ENCODE data around the gene CACTIN.
"Not testable (repeated sequence)": the region's sequence is repeated elsewhere in the genome, so short reads cannot be mapped to it uniquely, and the experiment has no call there.

Gene CACTIN

DNA sequence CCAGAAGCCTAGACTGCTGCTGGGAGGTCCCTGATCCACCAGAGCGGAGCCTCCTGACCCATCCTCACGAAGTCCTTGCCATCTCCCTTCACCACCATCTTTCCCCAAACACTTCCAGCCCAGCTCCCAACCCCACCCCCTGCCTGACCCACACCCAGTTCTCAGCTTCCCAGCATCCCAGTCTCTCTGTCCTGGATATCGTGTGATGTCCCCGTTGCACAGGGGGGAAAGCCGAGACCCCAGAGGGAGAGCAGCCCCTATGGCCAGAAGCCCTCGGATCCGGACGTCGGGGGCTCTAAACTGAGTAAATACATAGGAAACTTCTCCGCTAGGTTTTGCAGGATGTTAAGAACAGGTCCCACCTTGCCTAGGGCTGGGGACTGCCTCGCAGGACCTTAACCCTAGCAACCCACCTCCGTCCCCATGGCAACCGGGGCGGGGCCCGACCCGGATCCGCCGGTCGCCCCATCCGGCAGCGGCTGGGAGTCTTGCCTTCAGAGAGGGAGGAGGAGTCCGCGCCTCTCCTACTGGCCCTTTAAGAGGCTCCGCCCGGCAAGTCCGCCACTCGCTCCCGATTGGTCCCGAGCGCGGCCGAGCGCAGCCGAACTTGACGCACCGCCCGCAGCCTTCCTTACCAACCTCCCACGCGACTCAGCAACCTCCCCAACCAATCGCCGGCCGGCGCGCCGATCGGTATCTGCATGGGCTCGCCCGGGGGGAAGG is 54.3 kb downstream of the CACTIN start:
- peak; percentile 100 for DNase-seq
- Histone ChIP-seq H3K9ac (ENCODE audit: low read length) (peak overlapping the region; percentile 35; the same call in 1 of the 2 replicates), H3K4me3 (ENCODE audit: low read length) (peak overlapping the region; percentile 59), H3K9me3 (replicated peaks; ENCODE audit: insufficient read depth, low read length) (no peaks in the 10 kb centered on the region), H3K4me2 (ENCODE audit: low read depth, low read length) (peak overlapping the region; percentile 83), H2AFZ (ENCODE audit: low read length) (peak overlapping the region; percentile 81), H3F3A (ENCODE audit: insufficient read depth, low read length) (0 out of 2 replicates have a peak, but pooled peaks cover 9% of the 10 kb centered on the region), H3K36me3 (replicated peaks; ENCODE audit: insufficient read depth, low read length) (no peaks in the 10 kb centered on the region), H3K9me2 (replicated peaks; ENCODE audit: insufficient read depth, low read length) (no peaks in the 10 kb centered on the region), H3K4me1 (ENCODE audit: low read length) (0 out of 2 replicates have a peak, but pooled peaks cover 4% of the 10 kb centered on the region), H4K20me1 (ENCODE audit: insufficient read depth, low read length) (no peaks in the 10 kb centered on the region), H3K27ac (ENCODE audit: low read length) (no peak overlapping the region), H3K27me3 (replicated peaks; ENCODE audit: insufficient read depth, low read length) (peaks cover 17% of the 10 kb centered on the region), H3K79me2 (ENCODE audit: low read length) (peaks cover 6% of the 10 kb centered on the region)
- TF ChIP-seq EZH2 (optimal IDR thresholded peaks at IDR 0.05; ENCODE audit: low read depth, low read length) (no peak), CTCF (IDR thresholded peaks at IDR 0.05; ENCODE audit: low read length) (no peak), EZH2phosphoT487 (IDR thresholded peaks at IDR 0.05; ENCODE audit: low read length) (no peak)

GRCh38 chr19:3570606-3571011 is 56.0 kb downstream of the CACTIN start:
- no peak overlapping the region for H3K27ac ChIP-seq (ENCODE audit: low read length)
- no peak for DNase-seq

DNA sequence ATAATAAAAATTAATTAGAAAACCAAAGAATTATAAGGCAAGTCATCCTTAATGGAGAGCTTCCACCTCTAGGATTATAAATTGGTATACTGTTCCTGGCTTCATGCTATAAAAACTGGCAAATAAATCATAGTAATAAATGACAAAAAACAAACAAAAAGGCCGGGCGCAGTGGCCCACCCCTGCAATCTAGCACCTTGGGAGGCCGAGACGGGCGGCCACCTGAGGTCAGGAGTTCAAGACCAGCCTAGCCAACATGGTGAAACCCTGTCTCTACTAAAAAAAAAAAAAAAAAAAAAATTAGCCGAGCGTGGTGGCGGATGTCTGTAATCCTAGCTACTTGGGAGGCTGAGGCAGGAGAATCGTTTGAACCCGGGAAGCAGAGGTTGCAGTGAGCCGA is 56.5 kb downstream of the CACTIN start:
- not testable (repeated sequence) for H3K9me3 ChIP-seq (replicated peaks; ENCODE audit: insufficient read depth, low read length); H2AFZ ChIP-seq (ENCODE audit: low read length); H3F3A ChIP-seq (ENCODE audit: insufficient read depth, low read length); H3K4me2 ChIP-seq (ENCODE audit: low read depth, low read length); H4K20me1 ChIP-seq (ENCODE audit: insufficient read depth, low read length); H3K9me2 ChIP-seq (replicated peaks; ENCODE audit: insufficient read depth, low read length); H3K27ac ChIP-seq (ENCODE audit: low read length); H3K4me3 ChIP-seq (ENCODE audit: low read length); H3K36me3 ChIP-seq (replicated peaks; ENCODE audit: insufficient read depth, low read length); H3K79me2 ChIP-seq (ENCODE audit: low read length); H3K9ac ChIP-seq (ENCODE audit: low read length); H3K4me1 ChIP-seq (ENCODE audit: low read length); DNase-seq
- peaks cover 31% of the 10 kb centered on the region for H3K27me3 ChIP-seq (replicated peaks; ENCODE audit: insufficient read depth, low read length)

More at GRCh38 chr19:3570606-3571011, 56.0 kb downstream of the CACTIN start:
- no peak overlapping the region for H3K4me3 ChIP-seq (ENCODE audit: low read length)
- H3K27me3 ChIP-seq (replicated peaks; ENCODE audit: insufficient read depth, low read length) = peaks cover 31% of the 10 kb centered on the region
- H3F3A ChIP-seq (ENCODE audit: insufficient read depth, low read length) = 0 out of 2 replicates have a peak, but pooled peaks cover 9% of the 10 kb centered on the region
- H3K9me2 ChIP-seq (replicated peaks; ENCODE audit: insufficient read depth, low read length) = no peaks in the 10 kb centered on the region
- H3K79me2 ChIP-seq (ENCODE audit: low read length) = peaks cover 6% of the 10 kb centered on the region
- no peak overlapping the region for H3K4me2 ChIP-seq (ENCODE audit: low read depth, low read length)
- H2AFZ ChIP-seq (ENCODE audit: low read length) = no peak overlapping the region
- H3K4me1 ChIP-seq (ENCODE audit: low read length) = 0 out of 2 replicates have a peak, but pooled peaks cover 4% of the 10 kb centered on the region
- no peaks in the 10 kb centered on the region for H4K20me1 ChIP-seq (ENCODE audit: insufficient read depth, low read length)
- no peak for TF ChIP-seq CTCF (IDR thresholded peaks at IDR 0.05; ENCODE audit: low read length)
- no peak for TF ChIP-seq EZH2phosphoT487 (IDR thresholded peaks at IDR 0.05; ENCODE audit: low read length)
- no peak for TF ChIP-seq EZH2 (optimal IDR thresholded peaks at IDR 0.05; ENCODE audit: low read depth, low read length)
- no peaks in the 10 kb centered on the region for H3K9me3 ChIP-seq (replicated peaks; ENCODE audit: insufficient read depth, low read length)
- no peak overlapping the region for H3K9ac ChIP-seq (ENCODE audit: low read length)
- H3K36me3 ChIP-seq (replicated peaks; ENCODE audit: insufficient read depth, low read length) = no peaks in the 10 kb centered on the region

- Histone ChIP-seq H3K27me3 (replicated peaks; ENCODE audit: insufficient read depth, low read length) (peaks cover 72% of the 10 kb centered on the region), H3F3A (ENCODE audit: insufficient read depth, low read length) (no peaks in the 10 kb centered on the region), H3K4me1 (ENCODE audit: low read length) (no peaks in the 10 kb centered on the region), H3K27ac (ENCODE audit: low read length) (no peak overlapping the region), H4K20me1 (ENCODE audit: insufficient read depth, low read length) (no peaks in the 10 kb centered on the region), H3K4me3 (ENCODE audit: low read length) (no peak overlapping the region), H3K4me2 (ENCODE audit: low read depth, low read length) (no peak overlapping the region), H3K9me2 (replicated peaks; ENCODE audit: insufficient read depth, low read length) (no peaks in the 10 kb centered on the region), H3K9me3 (replicated peaks; ENCODE audit: insufficient read depth, low read length) (no peaks in the 10 kb centered on the region), H2AFZ (ENCODE audit: low read length) (no peak overlapping the region), H3K36me3 (replicated peaks; ENCODE audit: insufficient read depth, low read length) (no peaks in the 10 kb centered on the region), H3K79me2 (ENCODE audit: low read length) (no peaks in the 10 kb centered on the region), H3K9ac (ENCODE audit: low read length) (no peak overlapping the region)
- TF ChIP-seq EZH2 (optimal IDR thresholded peaks at IDR 0.05; ENCODE audit: low read depth, low read length) = no peak
- no peak for TF ChIP-seq CTCF (IDR thresholded peaks at IDR 0.05; ENCODE audit: low read length)
- no peak for TF ChIP-seq EZH2phosphoT487 (IDR thresholded peaks at IDR 0.05; ENCODE audit: low read length)
- no peak for DNase-seq
Observed at GRCh38 chr19:3565139-3565538, 61.5 kb downstream of the CACTIN start.
